ENCODE measurements around the gene DIO2. TPM values are rescaled to one million over a fixed set of nuclear protein-coding genes. Genes with fewer than 3 reads are reported as not detected.

Gene DIO2
- total and polyA plus RNA-seq, 9 of the 15 experiments (the other 6 are each of a cell fraction or from before 2014, with no cell fraction given): not detected

DNA sequence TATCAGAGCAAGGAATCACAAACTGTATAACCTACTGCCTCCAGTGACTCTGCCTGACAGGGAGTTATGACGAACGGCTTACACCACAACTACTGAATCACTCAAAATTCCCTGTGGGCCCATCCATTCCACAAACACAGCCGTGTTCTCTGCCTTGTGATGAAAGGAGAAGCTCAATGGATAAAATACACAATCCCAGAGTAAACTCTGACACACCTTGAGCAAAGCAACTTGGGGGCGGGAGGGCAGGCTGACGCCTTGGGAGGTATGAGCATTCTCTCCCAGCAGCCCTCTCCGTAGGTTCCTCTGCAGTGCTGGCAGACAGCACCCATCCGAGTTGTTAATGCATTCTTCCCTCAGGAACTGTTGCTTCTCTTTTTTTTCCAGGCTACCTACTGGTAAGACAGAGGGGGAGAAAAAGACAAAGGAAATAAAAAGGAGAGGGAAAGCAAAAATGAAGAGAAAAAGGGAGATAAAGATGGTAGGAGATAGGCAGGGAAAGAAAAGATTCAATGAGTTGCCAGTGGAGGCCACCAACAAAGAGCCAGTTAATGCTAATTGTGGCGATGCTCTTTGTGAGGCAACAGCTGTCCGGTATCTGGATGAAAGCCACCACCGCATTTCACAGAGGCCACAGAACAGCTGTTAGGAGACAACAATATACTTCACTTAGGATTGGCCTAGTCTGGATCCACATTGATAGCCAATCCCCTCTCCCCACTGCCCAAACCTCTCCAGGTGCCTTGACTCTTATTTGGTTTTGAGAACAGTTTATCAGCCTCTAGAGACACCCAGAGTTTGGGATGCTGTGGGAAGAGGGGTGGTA is 4.7 kb upstream of the DIO2 start:
- no peak for DNase-seq (ENCODE audit: extremely low read depth in 1 of 4, low spot score in 3 of 4)
- WGBS (ENCODE audit: insufficient coverage, low coverage, missing lambda C conversion rate): 1% methylated on average over 10 of the region's 10 CpGs
- H3K9me3 ChIP-seq (replicated peaks; ENCODE audit: control insufficient read depth, insufficient read depth, low read depth, low read length): no peaks in the 10 kb centered on the region
- H3K27ac ChIP-seq (ENCODE audit: extremely low read depth, low read depth, low read length): no peak overlapping the region
- TF ChIP-seq LEF1 (IDR thresholded peaks at IDR 0.05) (no peak), SMARCC2 (IDR thresholded peaks at IDR 0.05; ENCODE audit: low read depth) (no peak)
- no peaks in the 10 kb centered on the region for H3K36me3 ChIP-seq (ENCODE audit: control insufficient read depth, insufficient read depth, low read length)
- H3K4me1 ChIP-seq (replicated peaks in 1 of 2; ENCODE audit: control insufficient read depth in 2 of 2, insufficient read depth in 2 of 2, low read length in 2 of 2): no peaks in the 10 kb centered on the region
- FAIRE-seq: no peak
- intact Hi-C loops (cut with micrococcal nuclease): no loop called here
- ChIA-PET CTCF (ENCODE audit: low intra/inter-chr PET ratio) (no interaction called here), POLR2A (no interaction called here)
- no peak overlapping the region for H3K9ac ChIP-seq (ENCODE audit: insufficient read depth in 1 of 2, low read depth in 2 of 2, low read length in 2 of 2)
- no peaks in the 10 kb centered on the region for H3K27me3 ChIP-seq (ENCODE audit: control insufficient read depth in 2 of 2, insufficient read depth in 2 of 2, low read length in 2 of 2)
- no peak overlapping the region for H3K4me2 ChIP-seq (ENCODE audit: insufficient read depth, low read length)
- no TSS peak for BruUV-seq (replicated peaks)
- no peaks in the 10 kb centered on the region for H3K79me2 ChIP-seq (ENCODE audit: control insufficient read depth, insufficient read depth, low read length)
- in situ Hi-C loops (cut with MboI): no loop called here
- no peak for ATAC-seq
- no peak overlapping the region for H2AFZ ChIP-seq (ENCODE audit: low read depth, low read length)
- no peak overlapping the region for H3K4me3 ChIP-seq
- no peaks in the 10 kb centered on the region for H3K9me1 ChIP-seq (ENCODE audit: control insufficient read depth, insufficient read depth, low read length)
- no peaks in the 10 kb centered on the region for H4K20me1 ChIP-seq (replicated peaks; ENCODE audit: control insufficient read depth, insufficient read depth, low read length)

- Histone ChIP-seq H3K27ac (ENCODE audit: extremely low read depth, low read depth, low read length) (no peak overlapping the region), H3K4me1 (replicated peaks in 1 of 2; ENCODE audit: control insufficient read depth in 2 of 2, insufficient read depth in 2 of 2, low read length in 2 of 2) (no peaks in the 10 kb centered on the region), H3K4me3 (no peak overlapping the region), H3K36me3 (ENCODE audit: control insufficient read depth, insufficient read depth, low read length) (no peaks in the 10 kb centered on the region), H3K79me2 (ENCODE audit: control insufficient read depth, insufficient read depth, low read length) (no peaks in the 10 kb centered on the region), H3K9me1 (ENCODE audit: control insufficient read depth, insufficient read depth, low read length) (no peaks in the 10 kb centered on the region), H3K9me3 (replicated peaks; ENCODE audit: control insufficient read depth, insufficient read depth, low read depth, low read length) (no peaks in the 10 kb centered on the region), H4K20me1 (replicated peaks; ENCODE audit: control insufficient read depth, insufficient read depth, low read length) (no peaks in the 10 kb centered on the region), H2AFZ (ENCODE audit: low read depth, low read length) (no peak overlapping the region), H3K4me2 (ENCODE audit: insufficient read depth, low read length) (no peak overlapping the region), H3K9ac (ENCODE audit: insufficient read depth in 1 of 2, low read depth in 2 of 2, low read length in 2 of 2) (no peak overlapping the region), H3K27me3 (ENCODE audit: control insufficient read depth in 2 of 2, insufficient read depth in 2 of 2, low read length in 2 of 2) (no peaks in the 10 kb centered on the region)
- in situ Hi-C loops (cut with MboI): no loop called here
- CTCF ChIA-PET (ENCODE audit: low intra/inter-chr PET ratio): no interaction called here
- TF ChIP-seq ZNF347 (CRISPR knock-in tag; IDR thresholded peaks at IDR 0.05; ENCODE audit: low read depth): no peak
- TF ChIP-seq CCNT2 (IDR thresholded peaks at IDR 0.05; ENCODE audit: borderline replicate concordance, extremely low read depth, insufficient read length, low read depth, low read length): no peak
- no peak for TF ChIP-seq PHF20 (IDR thresholded peaks at IDR 0.05; ENCODE audit: partially characterized antibody)
- no peak for TF ChIP-seq POLR3A (IDR thresholded peaks at IDR 0.05; ENCODE audit: borderline replicate concordance, extremely low read depth, insufficient read depth, insufficient read length)
- no peak for TF ChIP-seq PHB2 (IDR thresholded peaks at IDR 0.05; ENCODE audit: low read depth)
- no peak for TF ChIP-seq CREB1 (IDR thresholded peaks at IDR 0.05)
- no peak for TF ChIP-seq CREB1 (CRISPR knock-in tag; IDR thresholded peaks at IDR 0.05)
- no peak for TF ChIP-seq NELFE (IDR thresholded peaks at IDR 0.05; ENCODE audit: insufficient read depth, insufficient read length)
- no peak for TF ChIP-seq ZNF140 (CRISPR knock-in tag; IDR thresholded peaks at IDR 0.05)
- no peak for TF ChIP-seq MAFK (IDR thresholded peaks at IDR 0.05; ENCODE audit: low read length)
- no peak for TF ChIP-seq SMAD4 (CRISPR knock-in tag; conservative IDR thresholded peaks at IDR 0.05)
- no peak for TF ChIP-seq HOXB6 (CRISPR knock-in tag; IDR thresholded peaks at IDR 0.05; ENCODE audit: borderline replicate concordance)
- DNase-seq (ENCODE audit: extremely low read depth in 1 of 4, low spot score in 3 of 4) (no peak), FAIRE-seq (no peak), ATAC-seq (no peak)
- intact Hi-C loops (cut with micrococcal nuclease): no loop called here
- POLR2A ChIA-PET: no interaction called here
- no TSS peak for BruUV-seq (replicated peaks)
- 0% methylated on average over 4 of the region's 4 CpGs for WGBS (ENCODE audit: insufficient coverage, low coverage, missing lambda C conversion rate)
These were observed 3.8 kb upstream of the DIO2 start for GRCh38 chr14:80215081-80215480.
